Hematopoietic multipotent progenitor cell (in vitro differentiated cells): ENCODE data around the gene RNF223. TPM values are rescaled to one million over a fixed set of nuclear protein-coding genes. Genes with fewer than 3 reads are reported as not detected.
"Not testable (repeated sequence)": the region's sequence is repeated elsewhere in the genome, so short reads cannot be mapped to it uniquely, and the experiment has no call there.

Source experiments
- DNase-seq, 3 donors: peaks; one replicate each; pipeline ENCODE4 v3.0.0-alpha.2; 2011 to 2015; ENCODE audit warnings: low read depth in 2 of 3, low spot score in 2 of 3
- total RNA-seq: library from RNA; depleted of rRNA; stranded (reverse); fragments of >200 nt; gene quantifications from one replicate; pipeline ENCODE4 v1.2.3, GENCODE V29; 2012

Gene RNF223
- total RNA-seq, 1 donor: not detected

- DNase-seq: peak; percentile 64 to 91 (median 90)
These were observed 41.0 kb downstream of the RNF223 start for GRCh38 chr1:1033009-1033587.

DNA sequence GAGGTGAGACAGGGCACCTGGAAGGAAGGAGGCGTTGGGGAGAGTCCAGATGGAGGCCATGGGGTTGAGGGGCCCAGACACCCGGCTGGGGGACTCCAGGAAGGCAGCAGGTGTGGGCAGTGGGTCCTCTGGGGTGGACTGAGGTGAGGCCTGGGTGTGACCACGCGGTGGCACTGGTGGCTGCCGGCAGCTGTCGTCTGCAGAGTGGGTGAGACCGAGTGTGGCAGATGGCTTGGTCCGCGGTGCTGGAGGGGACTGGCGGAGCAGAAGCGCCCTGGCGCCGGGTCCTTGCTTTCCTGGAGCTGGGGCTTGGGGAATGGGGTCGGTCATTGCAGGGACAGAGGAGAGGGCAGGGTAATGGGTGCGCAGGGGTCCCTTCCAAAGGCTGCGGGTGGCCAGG lies 41.7 kb downstream of the RNF223 start:
- DNase-seq: peak in 1 of 3 donors; percentile 44

GRCh38 chr1:1031659-1032235 lies 42.4 kb downstream of the RNF223 start:
- no peak for DNase-seq

GRCh38 chr1:1030867-1031658 lies 43.0 kb downstream of the RNF223 start:
- not testable (repeated sequence) for DNase-seq

GRCh38 chr1:1027791-1028190 lies 46.3 kb downstream of the RNF223 start:
- DNase-seq: no peak

- DNase-seq: no peak
These were observed 47.3 kb downstream of the RNF223 start for GRCh38 chr1:1026599-1027413.

- no peak for DNase-seq
These were observed 48.4 kb downstream of the RNF223 start for GRCh38 chr1:1025730-1026129.

- DNase-seq: no peak
These were observed 49.1 kb downstream of the RNF223 start for GRCh38 chr1:1024771-1025699.

DNA sequence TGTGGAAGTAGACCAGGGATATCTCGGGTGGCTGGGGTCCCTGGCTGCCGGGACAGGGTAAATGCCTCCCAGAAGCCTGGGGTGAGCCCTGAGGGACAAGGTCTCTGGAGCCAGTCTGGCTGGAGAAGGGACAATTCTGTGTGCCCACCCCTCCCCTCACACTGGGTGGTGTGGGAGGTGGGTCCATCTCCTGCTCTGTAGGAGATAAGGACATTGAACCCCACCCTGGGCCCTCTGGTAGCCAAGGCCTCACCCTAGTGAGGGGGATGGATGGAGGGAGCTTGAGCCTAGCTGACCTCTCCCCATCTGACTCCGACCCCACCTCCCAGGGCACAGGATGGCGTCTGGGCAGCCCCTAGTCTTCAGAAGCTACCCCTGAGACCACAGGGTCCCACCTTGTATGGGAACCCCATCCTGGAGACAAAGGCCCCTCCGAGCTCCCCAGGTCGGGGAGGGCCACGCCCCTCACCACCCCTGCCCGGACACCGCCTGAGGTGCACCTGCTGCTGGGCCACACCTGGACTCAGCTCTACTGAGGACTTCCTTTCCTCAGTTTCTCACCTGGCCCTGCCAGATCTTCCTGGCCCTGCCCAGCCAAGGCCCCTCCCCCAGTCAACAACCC lies 49.8 kb downstream of the RNF223 start:
- DNase-seq: no peak

- DNase-seq: no peak
These were observed 50.4 kb downstream of the RNF223 start for GRCh38 chr1:1023700-1024099.

DNA sequence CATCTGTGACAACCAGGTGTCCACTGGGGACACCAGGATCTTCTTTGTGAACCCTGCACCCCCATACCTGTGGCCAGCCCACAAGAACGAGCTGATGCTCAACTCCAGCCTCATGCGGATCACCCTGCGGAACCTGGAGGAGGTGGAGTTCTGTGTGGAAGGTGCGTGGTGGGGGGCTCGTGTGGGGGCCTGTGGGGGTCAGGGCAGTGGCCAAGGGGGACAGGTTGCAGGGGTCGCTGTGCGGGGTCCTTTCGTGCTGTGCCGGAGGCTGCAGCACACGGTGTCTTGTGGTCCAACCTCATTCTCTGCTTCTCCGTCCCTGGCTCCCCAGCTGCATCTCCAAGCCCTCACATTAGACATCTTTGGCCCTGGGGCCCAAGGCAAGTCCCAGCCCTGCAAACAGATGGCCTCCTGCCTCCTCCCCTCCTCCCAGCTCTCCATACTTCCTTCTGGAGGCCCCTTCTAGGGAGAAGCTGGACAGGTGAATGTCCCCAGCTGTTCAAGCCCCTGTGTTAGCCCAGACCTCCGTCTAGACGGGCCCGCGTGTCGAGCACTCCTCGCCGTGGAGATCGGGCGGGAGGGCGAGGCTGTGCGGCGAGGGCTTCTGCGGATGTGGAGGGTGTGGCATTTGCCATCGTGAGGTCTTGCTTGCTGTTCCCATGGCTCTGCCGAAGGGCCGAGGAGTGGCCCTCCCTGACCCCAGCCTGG lies 51.6 kb downstream of the RNF223 start:
- DNase-seq: no peak

GRCh38 chr1:1021920-1022259 lies 52.2 kb downstream of the RNF223 start:
- DNase-seq: no peak

DNA sequence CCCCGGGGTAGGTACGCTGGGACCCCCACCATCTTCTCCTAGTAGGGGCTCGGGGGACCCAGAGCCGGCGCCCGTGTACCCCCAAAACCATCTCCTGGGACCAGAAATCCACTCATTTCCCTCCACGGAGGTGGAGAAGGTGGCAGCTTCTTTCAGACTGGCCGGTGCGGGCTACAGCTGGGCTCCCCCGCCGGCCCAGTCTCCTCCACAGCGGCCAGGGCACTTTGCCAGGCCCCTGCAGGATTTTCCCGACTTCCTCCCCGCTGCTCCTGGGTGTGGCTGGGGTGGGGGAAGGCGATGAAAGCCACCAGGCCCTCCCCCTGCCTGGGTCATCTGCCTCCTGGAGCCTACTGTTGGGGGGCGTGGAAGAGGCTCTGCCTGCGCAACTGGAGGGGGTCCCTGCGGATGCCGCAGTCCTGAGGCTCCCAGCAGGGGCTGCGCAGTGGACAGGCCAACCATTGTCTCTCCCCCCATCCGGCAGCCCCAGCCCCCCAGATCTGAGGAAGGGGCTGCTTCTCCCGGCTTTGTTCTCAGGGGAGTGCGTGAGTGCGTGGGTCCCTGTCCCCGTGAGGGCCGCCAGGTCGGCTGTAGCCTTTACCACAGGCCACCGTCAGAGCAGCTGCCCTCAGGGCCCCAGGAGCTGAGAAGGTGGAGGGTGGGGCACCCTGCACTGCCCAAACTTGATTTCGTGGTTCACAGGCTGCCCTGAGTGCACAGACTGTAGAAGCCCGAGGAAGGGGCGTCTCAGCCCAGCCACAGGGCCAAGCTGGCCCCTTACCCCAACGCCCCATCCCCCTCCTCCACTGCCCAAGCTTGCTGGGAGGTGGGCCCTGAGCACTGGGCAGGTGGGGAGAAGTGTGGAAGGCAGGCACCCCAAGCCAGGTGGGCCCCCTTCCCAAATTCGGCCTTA lies 52.8 kb downstream of the RNF223 start:
- no peak for DNase-seq

Other genes with a start within 250 kb of the RNF223 start
- 0.54 TPM for gene SAMD11, start 150.4 kb downstream of the RNF223 start, total RNA-seq
- gene NOC2L, start 115.0 kb downstream of the RNF223 start, total RNA-seq: 68.1 TPM
- 3.0 TPM for gene KLHL17, start 113.7 kb downstream of the RNF223 start, total RNA-seq
- 0.54 TPM for gene PLEKHN1, start 107.8 kb downstream of the RNF223 start, total RNA-seq
- gene PERM1, start 92.2 kb downstream of the RNF223 start, total RNA-seq: under 0.01 TPM
- gene HES4, start 74.2 kb downstream of the RNF223 start, total RNA-seq: 4.8 TPM
- 76.2 TPM for gene ISG15, start 60.8 kb downstream of the RNF223 start, total RNA-seq
- 3.8 TPM for gene AGRN, start 54.2 kb downstream of the RNF223 start, total RNA-seq
- gene C1orf159, start 41.8 kb upstream of the RNF223 start, total RNA-seq: 14.5 TPM
- gene TTLL10, start 99.6 kb upstream of the RNF223 start, total RNA-seq: 4.3 TPM
- 4.3 TPM for gene TNFRSF18, start 132.3 kb upstream of the RNF223 start, total RNA-seq
- 4.3 TPM for gene TNFRSF4, start 139.8 kb upstream of the RNF223 start, total RNA-seq
- 67.1 TPM for gene SDF4, start 157.7 kb upstream of the RNF223 start, total RNA-seq
- 38.5 TPM for gene B3GALT6, start 157.9 kb upstream of the RNF223 start, total RNA-seq
- 0.27 TPM for gene C1QTNF12, start 172.4 kb upstream of the RNF223 start, total RNA-seq
- 51.4 TPM for gene UBE2J2, start 199.5 kb upstream of the RNF223 start, total RNA-seq
- gene SCNN1D, start 206.1 kb upstream of the RNF223 start, total RNA-seq: 4.8 TPM
- gene ACAP3, start 233.6 kb upstream of the RNF223 start, total RNA-seq: 41.2 TPM
- gene PUSL1, start 234.3 kb upstream of the RNF223 start, total RNA-seq: 19.4 TPM